Esophagus squamous epithelium (tissue), 5 donors: ENCODE data around the gene GTPBP6. TPM values are rescaled to one million over a fixed set of nuclear protein-coding genes. Genes with fewer than 3 reads are reported as not detected.
"Not testable (repeated sequence)": the region's sequence is repeated elsewhere in the genome, so short reads cannot be mapped to it uniquely, and the experiment has no call there.

Experiments
- DNase-seq: peaks from one replicate; lab custom pipeline; 2025; lab: John Stamatoyannopoulos, UW
- H3K27ac ChIP-seq, 4 donors: fragments of 200-600 bp; sonication (generic); one replicate each; pipeline ENCODE4 v1.5.1; 2016 to 2019; ENCODE audit warnings: mild to moderate bottlenecking in 1 of 4
- H3K27me3 ChIP-seq, 4 donors: fragments of 200-600 bp; sonication (generic); 1 replicate in 3 of 4; 2 replicates in 1 of 4; pipeline versions ENCODE4 v1.5.1 to v1.6.0; 2017 to 2021; ENCODE audit warnings: antibody characterized with exemption in 1 of 4
- H3K36me3 ChIP-seq, 3 donors: fragments of 200-600 bp; sonication (generic); one replicate each; pipeline ENCODE4 v1.5.1; 2016 to 2019
- H3K4me1 ChIP-seq, 3 donors: fragments of 200-600 bp; sonication (generic); one replicate each; pipeline ENCODE4 v1.5.1; 2017 to 2019
- H3K4me3 ChIP-seq, 4 donors: fragments of 200-600 bp; sonication (generic); 1 replicate in 3 of 4; 2 replicates in 1 of 4; pipeline ENCODE4 v1.5.1; 2016 to 2019; ENCODE audit warnings: mild to moderate bottlenecking in 2 of 4, moderate library complexity in 1 of 4
- H3K9me3 ChIP-seq, 3 donors: fragments of 200-600 bp; sonication (generic); one replicate each; pipeline ENCODE4 v1.5.1; 2016 to 2019
- CTCF ChIP-seq, 6 experiments: fragments of 450-650 bp in 4 of 6; fragments of 200-600 bp in 2 of 6; sonication (generic) in 2 of 6; IDR thresholded peaks; one replicate each; pipeline ENCODE4 v1.5.1; 2016 to 2019; ENCODE audit warnings: antibody characterized with exemption in 6 of 6, mild to moderate bottlenecking in 4 of 6, moderate library complexity in 4 of 6
- POLR2A ChIP-seq, 4 donors: fragments of 450-650 bp; IDR thresholded peaks; one replicate each; pipeline ENCODE4 v1.6.1; 2017; ENCODE audit warnings: antibody characterized with exemption in 4 of 4, mild to moderate bottlenecking in 4 of 4, moderate library complexity in 3 of 4
- WGBS, 2 donors: methylation state at CpG; one replicate each; pipeline ENCODE4 v1.1.5; 2018; 5-methylcytosine and 5-hydroxymethylcytosine counted together
- intact Hi-C: fragments of 100-400 bp; cut with DNase I; formaldehyde crosslinking; loops from one replicate; pipeline ENCODE4 v1.15.0; 2022
- total RNA-seq, 4 donors: library from RNA; depleted of rRNA; stranded (reverse); fragments of >200 nt; gene quantifications; one replicate each; pipeline ENCODE4 v1.1.0, GENCODE V29; 2016
- donor health status: DM: yes; HTN: yes; CAD: no.

Gene GTPBP6
- total RNA-seq, 4 donors from 2014 or later = 22.2 to 45.4 (median 28.0) TPM

GRCh38 chrX:261167-261918, 57.3 kb downstream of the GTPBP6 start:
- Histone ChIP-seq H3K36me3 (no peaks in the 10 kb centered on the region), H3K9me3 (no peaks in the 10 kb centered on the region), H3K4me1 (peaks cover 0 to 13% (median 0%) of the 10 kb centered on the region in 3 donors), H3K27ac (no peak overlapping the region), H3K27me3 (peaks cover 0 to 12% (median 0%) of the 10 kb centered on the region in 4 donors), H3K4me3 (no peak overlapping the region)
- TF ChIP-seq POLR2A (IDR thresholded peaks at IDR 0.05) (no peak), CTCF (IDR thresholded peaks at IDR 0.05) (no peak)
- WGBS, 2 donors = 48 to 78% methylated on average over 1 to 25 of the region's 32 CpGs
- no peak for DNase-seq
- intact Hi-C loops = no loop called here

GRCh38 chrX:259692-260355, 58.8 kb downstream of the GTPBP6 start:
- no peak for TF ChIP-seq POLR2A (IDR thresholded peaks at IDR 0.05)
- TF ChIP-seq CTCF (IDR thresholded peaks at IDR 0.05) = no peak
- no peak overlapping the region for H3K4me3 ChIP-seq
- no peak overlapping the region for H3K27ac ChIP-seq
- no peaks in the 10 kb centered on the region for H3K36me3 ChIP-seq
- no peaks in the 10 kb centered on the region for H3K9me3 ChIP-seq
- peaks cover 0 to 13% (median 0%) of the 10 kb centered on the region in 3 donors for H3K4me1 ChIP-seq
- no peak for DNase-seq
- 66 to 69% methylated on average over 18 to 21 of the region's 21 CpGs for WGBS, 2 donors
- intact Hi-C loops = no loop called here
- H3K27me3 ChIP-seq = peaks cover 0 to 12% (median 0%) of the 10 kb centered on the region in 4 donors

GRCh38 chrX:258291-259040, 60.1 kb downstream of the GTPBP6 start:
- H3K27me3 ChIP-seq = peaks cover 0 to 12% (median 0%) of the 10 kb centered on the region in 4 donors
- H3K27ac ChIP-seq = no peak overlapping the region
- 73 to 75% methylated on average over 3 to 4 of the region's 8 CpGs for WGBS, 2 donors
- H3K4me3 ChIP-seq = no peak overlapping the region
- no peak for DNase-seq
- H3K9me3 ChIP-seq = no peaks in the 10 kb centered on the region
- intact Hi-C loops = no loop called here
- peaks cover 0 to 13% (median 0%) of the 10 kb centered on the region in 3 donors for H3K4me1 ChIP-seq
- no peak for TF ChIP-seq CTCF (IDR thresholded peaks at IDR 0.05)
- no peak for TF ChIP-seq POLR2A (IDR thresholded peaks at IDR 0.05)
- H3K36me3 ChIP-seq = no peaks in the 10 kb centered on the region

GRCh38 chrX:257681-258289, 60.8 kb downstream of the GTPBP6 start:
- H3K4me3 ChIP-seq = no peak overlapping the region
- no peak for DNase-seq
- peaks cover 0 to 12% (median 0%) of the 10 kb centered on the region in 4 donors for H3K27me3 ChIP-seq
- intact Hi-C loops = no loop called here
- TF ChIP-seq CTCF (IDR thresholded peaks at IDR 0.05) (no peak), POLR2A (IDR thresholded peaks at IDR 0.05) (no peak)
- no peaks in the 10 kb centered on the region for H3K36me3 ChIP-seq
- H3K27ac ChIP-seq = no peak overlapping the region
- no peaks in the 10 kb centered on the region for H3K9me3 ChIP-seq
- peaks cover 0 to 13% (median 0%) of the 10 kb centered on the region in 3 donors for H3K4me1 ChIP-seq
- 80 to 82% methylated on average over 16 of the region's 21 CpGs for WGBS, 2 donors

- H3K27me3 ChIP-seq = peaks cover 0 to 12% (median 0%) of the 10 kb centered on the region in 4 donors
- H3K4me1 ChIP-seq = peaks cover 0 to 12% (median 0%) of the 10 kb centered on the region in 3 donors
- H3K27ac ChIP-seq, DNase-seq, H3K9me3 ChIP-seq, H3K36me3 ChIP-seq, H3K4me3 ChIP-seq, intact Hi-C loops: not testable (repeated sequence)
- WGBS, 2 donors = 78 to 90% methylated on average over 3 to 14 of the region's 14 CpGs
Measured at GRCh38 chrX:257054-257453, 61.5 kb downstream of the GTPBP6 start.
